Activated CD8-positive, alpha-beta memory T cell treated with anti-CD3 and anti-CD28 coated beads, Interleukin-2, amount 50 U/mL, for 1 hour (primary cell): ENCODE measurements around the gene GABRB3.
"Not testable (repeated sequence)": the region's sequence is repeated elsewhere in the genome, so short reads cannot be mapped to it uniquely, and the experiment has no call there.

ENCODE experiments used
- DNase-seq: peaks from one replicate; pipeline ENCODE4 v3.0.0-alpha.2; 2020; ENCODE audit errors: extremely low read depth

GABRB3 gene

DNA sequence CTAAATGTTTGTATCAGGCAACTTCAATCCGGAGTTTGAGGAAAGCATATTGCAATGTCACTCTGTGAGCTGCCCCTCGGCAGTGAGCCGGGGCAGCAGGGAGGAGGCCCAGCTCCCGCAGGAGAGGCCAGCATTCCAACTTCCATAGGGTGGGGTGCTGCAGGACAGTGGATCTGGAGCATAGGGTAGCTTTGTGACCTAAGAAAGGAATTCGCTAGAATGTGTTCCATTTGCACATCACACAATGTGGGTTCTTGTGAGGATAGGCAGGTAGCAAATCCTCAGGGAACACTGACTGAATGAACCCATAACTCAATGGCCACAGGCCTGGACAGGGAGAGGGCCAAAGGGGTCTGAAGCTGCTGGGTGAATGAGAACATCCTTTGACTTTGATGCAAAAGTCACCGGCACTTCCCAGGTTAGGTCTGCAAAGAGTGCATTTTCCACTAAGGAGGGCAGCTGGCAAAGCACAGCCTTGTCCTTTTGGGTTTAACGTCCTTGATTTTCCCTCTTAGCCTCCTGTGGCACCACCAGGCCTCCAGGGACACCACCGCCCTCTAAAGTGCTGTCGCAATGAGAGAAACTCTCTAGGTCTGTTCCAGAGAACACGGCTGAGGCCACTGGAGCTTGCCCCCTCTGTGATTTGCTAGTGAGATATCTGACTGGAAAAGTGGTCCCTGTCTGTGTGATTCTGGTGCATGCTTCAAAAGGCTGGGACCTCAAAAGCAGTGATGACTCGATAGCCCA lies 36.2 kb downstream of the GABRB3 start:
- no peak for DNase-seq

DNA sequence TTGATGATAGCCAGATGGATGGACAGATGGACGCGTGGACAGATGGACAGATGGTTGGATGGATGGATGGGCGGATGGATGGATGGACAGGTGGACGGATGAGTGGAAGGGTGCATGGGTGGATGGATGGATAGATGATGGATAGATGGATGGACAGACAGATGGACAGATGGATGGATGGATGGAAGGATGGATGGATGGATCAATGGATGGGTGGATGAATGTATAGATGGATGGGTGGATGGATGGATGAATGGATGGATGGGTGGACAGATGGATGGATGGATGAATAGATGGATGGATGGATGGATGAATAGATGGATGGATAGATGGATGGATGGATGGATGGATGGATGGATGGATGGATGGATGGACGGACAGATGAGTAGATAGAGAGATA lies 40.9 kb downstream of the GABRB3 start:
- no peak for DNase-seq

DNA sequence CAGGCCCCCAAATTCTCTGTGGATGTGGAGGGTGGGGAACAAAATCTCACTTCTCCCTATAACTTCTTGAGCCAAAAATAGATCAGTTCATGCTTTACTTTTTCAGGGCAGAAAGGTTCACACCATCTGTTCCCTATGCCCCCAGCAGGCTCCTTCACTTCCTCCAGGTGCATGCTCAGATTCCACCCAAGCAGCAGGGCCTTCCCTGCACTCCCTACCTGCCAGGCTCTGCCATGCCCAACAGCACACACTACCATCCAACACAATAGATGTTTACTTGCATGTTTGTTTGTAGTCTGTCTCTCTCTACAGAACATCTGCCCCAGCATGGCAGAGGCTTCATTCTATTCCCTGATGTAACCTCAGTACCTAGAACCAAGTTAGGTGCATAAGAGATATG lies 43.3 kb downstream of the GABRB3 start:
- no peak for DNase-seq

DNA sequence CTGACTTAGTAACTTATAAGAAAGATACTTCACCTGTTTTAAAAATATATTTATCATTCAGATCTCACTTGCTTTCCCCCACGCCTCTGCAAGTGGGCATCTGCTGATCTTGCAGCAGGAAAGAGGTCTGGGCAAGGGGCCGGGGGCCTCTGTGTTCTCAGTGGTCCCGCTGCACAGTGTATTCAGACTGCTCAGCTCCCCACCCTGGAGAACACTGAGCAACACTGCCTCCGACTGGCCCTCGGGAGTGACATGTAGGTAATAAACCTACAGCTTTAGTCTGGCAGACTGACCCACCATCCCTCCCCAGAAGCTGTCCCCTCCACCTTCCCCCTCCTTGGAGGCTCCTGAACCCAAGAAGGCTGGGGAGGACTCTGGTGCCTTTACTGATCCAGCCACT lies 43.8 kb downstream of the GABRB3 start:
- no peak for DNase-seq

DNA sequence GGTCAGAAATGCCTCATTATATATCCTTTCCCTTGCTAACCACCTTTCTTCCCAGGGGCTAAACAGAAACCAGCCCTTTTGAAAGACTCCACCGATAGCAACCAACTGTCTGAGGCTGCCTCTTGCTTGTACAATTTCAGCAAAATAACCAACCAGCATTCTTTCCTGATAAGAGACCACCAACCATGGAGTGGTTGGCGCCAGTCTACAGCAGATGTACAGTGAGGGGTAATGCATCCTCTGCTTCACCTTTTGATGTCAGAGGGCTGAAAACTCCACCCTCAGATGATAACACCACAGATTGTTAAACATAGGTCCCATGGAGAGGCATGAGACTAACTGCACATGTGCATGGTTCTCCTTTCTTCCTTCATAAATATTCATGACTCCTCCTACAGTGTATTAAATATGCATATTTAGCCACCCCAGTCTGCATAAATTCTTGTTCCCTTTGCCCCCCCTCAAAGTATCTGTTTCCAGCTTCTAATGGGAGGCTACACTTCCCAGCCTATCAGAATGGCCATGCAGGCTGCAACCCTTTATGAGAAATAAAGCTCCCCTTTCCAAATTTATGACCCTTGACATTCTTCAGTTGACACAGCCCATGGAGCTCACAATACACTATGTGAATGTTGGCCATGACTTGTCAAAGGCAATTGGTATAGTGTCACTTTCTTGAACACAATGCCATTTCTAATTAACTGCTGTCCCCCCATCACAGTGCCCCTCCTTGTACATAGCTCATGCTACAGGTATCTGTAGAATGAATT lies 48.3 kb downstream of the GABRB3 start:
- no peak for DNase-seq

DNA sequence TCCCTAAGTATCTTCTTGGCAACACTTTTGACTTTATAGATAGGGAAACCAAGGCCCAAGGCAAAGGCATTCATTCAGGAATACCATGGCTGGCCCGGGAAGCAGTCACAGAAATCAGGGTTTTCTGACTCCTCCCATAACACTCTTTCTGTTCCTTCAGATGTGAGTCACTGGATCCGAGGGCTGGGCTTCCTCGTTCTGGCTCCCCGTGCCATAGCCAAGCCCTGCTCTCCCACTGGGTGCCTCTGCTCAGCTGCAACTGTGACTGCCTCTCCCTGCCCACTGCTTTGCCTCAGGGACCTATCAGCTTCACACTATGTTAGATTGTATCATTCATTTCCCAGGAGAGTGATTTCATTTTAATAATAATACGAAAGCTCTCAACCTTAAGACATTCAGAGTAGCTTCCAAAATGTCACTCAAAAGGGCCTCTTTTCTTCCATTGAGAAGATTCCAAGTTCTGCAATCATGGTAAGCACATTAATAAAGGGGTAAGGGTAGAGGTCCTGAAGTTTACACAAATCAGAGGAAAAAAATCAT lies 50.2 kb downstream of the GABRB3 start:
- no peak for DNase-seq

DNA sequence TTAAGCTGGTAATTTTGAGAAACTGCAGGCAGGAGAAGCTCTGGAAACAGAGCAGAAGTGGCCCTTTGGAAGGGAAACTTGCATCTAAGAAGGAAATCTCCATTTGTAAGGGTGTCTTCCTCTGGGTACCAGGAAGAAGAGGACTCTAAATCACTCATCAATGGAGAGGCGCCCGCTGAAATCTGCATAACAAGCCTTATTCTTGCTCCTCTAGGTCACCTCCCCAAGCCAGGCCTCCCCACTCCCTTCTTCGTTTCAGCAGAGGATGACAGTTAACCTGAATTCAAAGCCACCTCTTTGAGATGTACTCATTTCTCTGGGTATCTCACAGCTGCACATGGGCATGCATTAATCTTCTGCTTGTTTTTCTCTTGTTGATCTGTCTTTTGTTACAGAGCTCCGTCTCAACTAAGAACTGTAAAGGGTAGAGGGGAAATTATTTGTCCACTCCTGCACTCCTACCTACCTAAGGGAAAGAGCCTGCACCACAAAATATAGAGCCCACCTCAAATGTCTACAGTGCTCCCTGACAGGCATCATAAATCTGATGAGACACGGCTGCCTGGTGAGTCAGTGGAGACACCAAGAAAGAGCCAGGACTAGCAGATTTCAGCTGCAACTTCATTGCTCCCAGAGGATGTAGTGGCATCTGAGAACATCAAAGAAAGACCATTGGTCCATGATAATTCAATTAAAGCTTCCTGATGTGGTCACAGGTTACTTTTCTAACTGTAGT lies 51.5 kb downstream of the GABRB3 start:
- no peak for DNase-seq

DNA sequence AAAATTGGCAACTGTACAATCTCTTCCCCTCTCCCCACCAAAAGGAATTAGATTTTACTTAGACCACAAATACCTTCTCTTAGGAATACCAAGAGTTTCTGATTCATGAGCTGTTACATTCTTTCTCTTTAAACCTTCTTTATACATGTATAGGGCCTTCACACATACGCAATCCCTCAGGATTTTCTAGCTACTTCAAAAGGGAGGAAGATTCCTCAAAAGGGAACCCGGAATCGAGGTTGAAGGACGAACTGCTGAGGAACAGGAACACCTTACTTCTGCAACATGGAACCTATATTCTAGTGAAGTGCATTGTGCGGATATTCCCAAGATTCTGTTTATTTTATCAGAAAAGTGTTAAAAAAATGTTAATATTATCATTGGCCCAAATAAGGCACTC lies 52.3 kb downstream of the GABRB3 start:
- no peak for DNase-seq

DNA sequence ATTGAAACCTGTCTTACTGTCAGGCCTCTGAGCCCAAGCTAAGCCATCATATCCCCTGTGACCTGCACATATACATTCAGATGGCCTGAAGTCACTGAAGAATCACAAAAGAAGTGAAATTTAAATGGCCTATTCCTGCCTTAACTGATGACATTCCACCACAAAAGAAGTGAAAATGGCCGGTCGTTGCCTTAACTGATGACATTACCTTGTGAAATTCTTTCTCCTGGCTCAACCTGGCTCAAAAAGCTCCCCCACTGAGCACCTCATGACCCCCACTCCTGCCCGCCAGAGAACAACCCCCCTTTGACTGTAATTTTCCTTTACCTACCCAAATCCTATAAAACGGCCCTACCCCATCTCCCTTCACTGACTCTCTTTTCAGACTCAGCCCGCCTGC lies 53.0 kb downstream of the GABRB3 start:
- not testable (repeated sequence) for DNase-seq

DNA sequence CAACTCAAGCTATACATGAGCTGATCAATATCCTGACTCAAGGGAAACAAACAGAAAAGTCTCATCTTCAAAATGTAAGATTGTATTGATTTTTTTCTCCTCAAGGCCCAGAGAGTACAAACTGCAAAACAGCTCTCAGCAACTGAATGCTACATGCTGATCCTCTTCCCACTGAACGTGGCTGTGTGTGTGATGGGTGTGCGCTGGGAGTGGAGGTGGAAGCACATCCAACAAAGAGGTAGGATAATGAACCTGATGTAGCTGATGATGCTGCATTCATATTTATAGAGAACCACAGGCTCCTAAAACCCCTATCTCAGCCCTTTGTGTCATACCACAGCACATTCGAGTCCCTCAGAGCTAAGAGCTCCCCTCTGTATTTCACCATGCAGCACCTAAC lies 56.8 kb downstream of the GABRB3 start:
- DNase-seq, result no peak

DNA sequence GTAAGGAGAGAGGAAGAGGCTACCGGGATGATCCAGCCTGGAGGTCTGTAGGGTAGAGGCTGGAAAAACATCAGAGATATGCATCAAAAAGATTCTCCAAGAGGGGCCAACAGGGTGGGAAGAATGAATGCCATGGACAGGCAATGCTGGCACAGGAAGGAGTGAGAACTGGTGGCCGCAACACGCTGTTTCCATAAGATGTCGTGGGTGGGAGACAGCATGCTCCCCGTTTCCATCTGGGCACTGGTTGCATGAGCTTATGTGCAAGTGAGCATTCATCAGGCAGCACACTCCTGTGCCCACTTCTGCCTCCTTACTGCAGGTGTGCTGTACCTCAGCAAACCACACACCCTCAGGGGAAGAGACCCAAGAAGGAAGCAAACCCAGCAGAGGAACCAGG lies 59.4 kb downstream of the GABRB3 start:
- DNase-seq, result no peak

DNA sequence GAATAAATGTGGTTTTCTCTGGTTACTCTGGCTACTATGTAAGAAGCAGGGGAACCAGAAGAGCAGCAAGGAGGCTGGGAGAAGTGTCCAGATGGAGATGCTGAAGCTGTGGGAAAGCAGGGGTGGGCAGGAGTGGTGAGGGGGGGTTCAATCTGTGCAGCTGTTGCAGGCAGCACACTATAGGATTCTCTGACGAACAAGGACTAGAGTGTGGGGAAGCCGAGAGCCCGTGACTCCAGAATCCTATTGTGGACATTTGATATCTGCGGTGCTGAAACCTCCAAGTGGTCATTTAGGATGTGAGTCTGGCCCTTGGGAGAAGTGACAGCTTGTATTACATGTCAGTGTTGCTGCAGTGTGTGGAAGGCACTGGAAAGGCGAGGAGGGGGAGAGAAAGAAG lies 60.5 kb downstream of the GABRB3 start:
- no peak for DNase-seq

DNA sequence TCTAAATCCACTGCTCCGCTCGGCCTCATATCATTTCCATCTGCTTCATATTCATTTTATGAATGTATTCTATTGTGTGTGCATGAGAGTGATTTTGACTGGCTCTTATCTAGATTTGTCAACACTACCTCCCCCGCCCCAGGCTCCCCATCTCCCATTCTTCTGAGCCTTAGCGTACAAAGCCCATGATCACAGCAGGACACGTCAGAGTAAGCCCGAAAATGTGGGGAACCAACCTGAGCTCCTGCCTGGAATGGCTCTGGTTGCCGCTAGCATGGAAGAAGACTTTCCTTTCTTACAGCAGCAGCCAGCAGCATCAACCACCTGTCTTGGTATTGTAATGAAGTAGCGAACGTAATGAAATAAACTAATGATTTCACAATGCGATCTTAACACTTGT lies 61.4 kb downstream of the GABRB3 start:
- DNase-seq, result no peak

DNA sequence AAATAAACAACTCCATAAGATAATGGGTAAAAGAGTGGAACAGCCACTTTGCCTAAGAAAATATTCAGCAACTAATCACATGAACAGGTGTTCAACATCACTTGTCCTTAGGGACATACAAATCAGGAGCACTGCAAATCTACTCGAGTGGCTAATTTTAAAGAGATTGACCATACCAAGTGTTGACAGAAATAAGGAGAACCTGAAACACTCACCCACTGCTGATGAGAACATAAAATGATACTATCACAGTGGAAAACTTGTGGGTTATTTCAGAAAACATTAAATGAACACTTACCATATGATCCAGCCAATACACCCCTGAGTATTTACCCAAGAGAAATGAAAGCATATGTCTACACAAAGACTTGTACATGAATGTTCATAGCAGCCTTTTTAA lies 70.5 kb downstream of the GABRB3 start:
- no peak for DNase-seq

DNA sequence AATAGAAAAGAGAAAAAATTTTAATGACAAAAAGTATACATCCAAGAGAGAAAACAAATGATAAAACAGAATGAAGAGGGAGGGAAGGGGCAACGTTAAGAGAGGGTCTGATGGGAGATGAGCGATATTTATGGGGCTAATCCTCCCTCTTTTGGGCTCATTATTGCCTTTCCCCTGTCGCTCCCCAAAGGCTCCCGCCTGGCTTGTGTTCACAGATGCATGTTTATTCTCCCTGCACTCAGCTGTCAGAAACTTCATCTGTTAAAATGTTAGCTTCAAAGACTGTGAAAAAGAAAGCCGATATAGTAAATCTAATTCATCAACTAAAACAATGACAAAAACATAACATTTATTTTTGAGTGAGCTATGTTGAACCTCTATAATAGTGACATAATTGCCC lies 74.3 kb downstream of the GABRB3 start:
- no peak for DNase-seq

DNA sequence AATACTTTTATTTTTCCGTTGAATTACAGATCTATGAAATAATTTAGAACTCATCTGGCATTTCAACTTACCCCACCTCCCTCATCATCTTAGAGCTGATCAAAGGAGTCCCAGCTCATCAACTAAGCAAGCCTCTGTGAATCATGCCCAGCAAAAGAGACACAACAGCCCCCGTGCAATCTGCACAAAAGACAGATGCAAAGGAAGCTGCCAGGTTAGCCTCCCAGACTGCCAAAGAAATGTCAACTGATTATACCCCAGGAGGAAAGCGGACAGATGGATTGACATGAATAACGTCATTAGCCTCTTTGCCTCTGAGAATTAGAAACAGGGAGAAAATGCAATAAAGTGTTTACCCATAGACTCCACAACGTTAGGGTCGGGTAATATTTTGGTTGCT lies 75.0 kb downstream of the GABRB3 start:
- DNase-seq, result no peak

DNA sequence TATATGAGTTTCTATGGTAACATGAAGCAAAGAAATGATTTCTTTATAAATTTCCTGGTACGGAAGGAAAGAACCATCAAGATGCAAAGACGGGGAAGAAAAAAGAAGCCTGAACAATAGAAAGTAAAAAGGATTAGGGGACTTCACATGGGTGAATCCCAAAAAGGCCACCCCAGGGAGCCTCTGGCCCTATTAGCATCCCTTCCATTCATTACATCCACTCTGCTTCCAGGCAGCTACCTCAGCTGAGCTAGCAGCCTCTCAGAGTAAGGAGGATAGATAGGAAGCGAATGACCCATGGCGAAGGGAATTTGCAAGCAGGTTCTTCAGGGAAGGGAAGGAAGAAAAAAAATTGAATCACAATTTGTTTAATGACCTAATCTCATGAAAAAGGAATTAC lies 81.6 kb downstream of the GABRB3 start:
- DNase-seq, result no peak

DNA sequence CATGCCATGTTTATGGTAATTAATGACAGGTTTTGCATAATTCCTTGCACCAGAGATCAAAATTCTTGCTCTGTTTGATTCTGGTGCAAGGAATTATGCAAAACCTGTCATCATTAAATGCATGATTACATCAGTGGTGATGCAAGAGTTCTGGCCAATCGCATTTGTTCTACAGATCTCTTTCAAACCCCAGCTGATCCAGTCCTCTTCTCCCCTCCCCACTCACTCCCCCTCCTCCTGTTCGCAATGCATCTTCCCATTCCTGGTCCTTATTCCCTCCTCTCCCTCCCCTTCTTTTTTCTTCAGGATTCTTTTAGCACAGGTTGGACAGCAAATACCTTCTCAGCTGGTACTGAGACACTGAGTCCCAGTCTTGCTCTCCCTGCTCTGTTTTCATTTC lies 82.1 kb downstream of the GABRB3 start:
- no peak for DNase-seq

DNA sequence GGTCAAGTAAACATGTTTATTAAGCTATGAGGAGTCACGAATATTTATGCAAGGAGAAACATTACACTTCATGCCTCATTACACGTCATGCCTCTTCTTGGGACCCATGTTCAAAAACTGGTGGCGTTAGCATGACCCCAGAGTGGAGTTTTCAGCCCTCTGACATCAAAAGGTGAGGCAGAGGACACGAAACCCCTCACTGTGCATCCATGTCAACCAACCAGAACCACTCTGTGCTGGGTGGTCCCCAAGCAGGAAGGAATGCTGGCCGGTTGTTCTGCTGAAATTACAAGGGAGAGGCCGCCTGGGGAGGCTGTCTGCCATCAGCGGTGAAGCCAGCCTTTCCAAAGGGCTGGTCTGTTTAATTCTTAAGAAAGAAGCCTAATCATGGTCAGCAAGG lies 83.4 kb downstream of the GABRB3 start:
- no peak for DNase-seq

DNA sequence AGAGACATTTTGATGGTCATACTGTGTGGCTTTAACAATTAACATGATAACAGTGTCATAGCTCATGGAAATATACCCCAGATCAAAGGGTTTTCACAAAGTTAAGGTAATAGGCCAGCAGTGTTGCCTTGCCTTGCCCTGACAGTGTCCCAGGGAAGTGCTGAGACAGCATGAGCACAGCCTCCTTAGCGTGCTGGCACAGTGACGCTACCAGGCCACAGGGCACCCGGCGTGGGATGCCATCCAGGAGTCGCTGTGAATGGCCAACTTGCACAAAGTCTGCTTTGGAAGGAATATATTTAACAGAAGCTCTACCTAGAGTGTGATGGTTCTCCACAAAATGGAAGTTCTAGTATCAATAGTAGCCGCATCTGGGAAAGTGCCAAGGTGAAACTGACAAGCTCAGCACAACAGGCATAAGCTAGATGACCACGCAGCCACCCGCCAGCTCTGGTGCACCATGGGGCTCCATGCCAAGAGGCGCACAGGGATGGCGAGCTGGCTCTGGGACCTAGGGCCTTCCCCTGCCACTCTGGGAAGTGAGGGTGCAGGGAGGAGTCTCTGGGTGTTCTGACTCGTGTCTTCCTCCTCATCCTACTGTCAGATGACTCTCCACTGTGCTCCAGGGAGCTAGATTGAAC lies 86.2 kb downstream of the GABRB3 start:
- DNase-seq, result no peak

DNA sequence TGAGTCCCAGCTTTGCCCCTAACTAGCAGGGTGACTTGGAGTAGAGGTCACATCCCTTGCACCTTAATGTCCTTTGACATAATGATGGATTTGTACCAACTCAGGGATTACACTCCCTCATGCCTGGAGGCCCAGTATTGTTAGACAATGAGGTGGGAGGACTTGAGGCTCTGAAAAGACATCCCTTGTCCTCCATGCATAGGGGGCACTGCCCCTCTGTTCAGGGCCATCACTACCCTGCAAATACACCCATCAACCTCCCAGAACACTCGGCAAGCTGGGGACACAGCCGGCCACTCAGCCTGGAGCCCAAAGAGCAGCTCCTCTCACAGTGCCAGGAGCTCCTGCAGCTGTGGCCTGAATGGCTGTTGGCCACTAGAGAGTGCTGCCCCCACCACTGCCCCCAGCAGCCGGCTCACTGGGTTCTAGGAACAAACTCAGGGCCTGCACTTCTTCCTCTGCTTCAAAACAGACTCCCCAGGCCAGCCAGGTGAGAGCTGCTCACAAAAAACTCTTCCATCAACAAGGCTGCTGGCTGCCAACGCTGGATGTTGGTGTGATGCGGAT lies 90.2 kb downstream of the GABRB3 start:
- no peak for DNase-seq

DNA sequence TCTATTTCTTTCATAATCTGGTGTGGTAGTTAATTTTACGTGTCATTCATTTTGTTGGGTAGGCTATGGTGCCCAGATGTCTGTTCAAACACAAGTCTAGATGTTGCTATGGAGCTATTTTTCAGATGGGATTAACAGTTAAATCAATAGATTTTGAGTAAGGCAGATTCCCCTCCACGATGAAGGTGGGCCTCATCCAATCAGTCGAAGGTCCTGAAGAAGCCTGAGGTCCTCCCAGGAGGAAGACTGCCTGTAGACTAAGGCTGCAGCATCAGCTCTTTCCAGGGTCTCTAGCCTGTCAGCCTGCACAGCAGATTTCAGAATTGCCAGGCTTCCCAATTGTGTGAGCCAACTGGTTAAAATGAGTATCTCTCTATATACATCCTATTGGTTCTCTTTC lies 92.9 kb downstream of the GABRB3 start:
- no peak for DNase-seq
